Neural cell (in vitro differentiated cells): ENCODE data around the gene C1QTNF7.

Source experiments
- EP300 ChIP-seq: fragments of 450-650 bp; conservative IDR thresholded peaks from 2 replicates; pipeline ENCODE4 v1.6.1; 2014; ENCODE audit warnings: antibody characterized with exemption, mild to moderate bottlenecking, moderate library complexity; ENCODE audit not compliant: poor library complexity, severe bottlenecking
- EZH2 ChIP-seq: fragments of 200-600, 300-800 bp; shearing (Covaris generic), sonication (generic); IDR thresholded peaks from 2 replicates; pipeline ENCODE4 v1.6.1; 2014; ENCODE audit warnings: antibody characterized with exemption, low read length, borderline replicate concordance, mild to moderate bottlenecking; ENCODE audit not compliant: insufficient read depth, poor library complexity, severe bottlenecking
- MXI1 ChIP-seq: fragments of 450-650 bp; conservative IDR thresholded peaks from 2 replicates; pipeline ENCODE4 v1.6.1; 2014; ENCODE audit warnings: antibody characterized with exemption, mild to moderate bottlenecking; ENCODE audit not compliant: poor library complexity, severe bottlenecking
- POLR2AphosphoS5 ChIP-seq: IDR thresholded peaks from 2 replicates; pipeline ENCODE4 v1.6.1; 2012
- RAD21 ChIP-seq: fragments of 450-650 bp; conservative IDR thresholded peaks from 2 replicates; pipeline ENCODE4 v1.6.1; 2014; ENCODE audit warnings: antibody characterized with exemption, mild to moderate bottlenecking, moderate library complexity
- REST ChIP-seq: IDR thresholded peaks from 2 replicates; pipeline ENCODE4 v1.6.1; 2012; ENCODE audit warnings: borderline replicate concordance
- SMC3 ChIP-seq: fragments of 450-650 bp; conservative IDR thresholded peaks from 2 replicates; pipeline ENCODE4 v1.6.1; 2014; ENCODE audit warnings: antibody characterized with exemption, mild to moderate bottlenecking, moderate library complexity; ENCODE audit not compliant: poor library complexity
- TAF1 ChIP-seq: IDR thresholded peaks from 2 replicates; pipeline ENCODE4 v1.6.1; 2012; ENCODE audit warnings: low read depth
- TF ChIP-seq, protein P1 (sequence below): fragments of 450-650 bp; IDR thresholded peaks from 2 replicates; pipeline ENCODE4 v1.5.1; 2014; ENCODE audit warnings: antibody characterized with exemption, mild to moderate bottlenecking, moderate library complexity; ENCODE audit not compliant: poor library complexity, severe bottlenecking

GRCh38 chr4:15412461-15412860, 15.4 kb upstream of the C1QTNF7 start:
- TF ChIP-seq, protein P1, sequence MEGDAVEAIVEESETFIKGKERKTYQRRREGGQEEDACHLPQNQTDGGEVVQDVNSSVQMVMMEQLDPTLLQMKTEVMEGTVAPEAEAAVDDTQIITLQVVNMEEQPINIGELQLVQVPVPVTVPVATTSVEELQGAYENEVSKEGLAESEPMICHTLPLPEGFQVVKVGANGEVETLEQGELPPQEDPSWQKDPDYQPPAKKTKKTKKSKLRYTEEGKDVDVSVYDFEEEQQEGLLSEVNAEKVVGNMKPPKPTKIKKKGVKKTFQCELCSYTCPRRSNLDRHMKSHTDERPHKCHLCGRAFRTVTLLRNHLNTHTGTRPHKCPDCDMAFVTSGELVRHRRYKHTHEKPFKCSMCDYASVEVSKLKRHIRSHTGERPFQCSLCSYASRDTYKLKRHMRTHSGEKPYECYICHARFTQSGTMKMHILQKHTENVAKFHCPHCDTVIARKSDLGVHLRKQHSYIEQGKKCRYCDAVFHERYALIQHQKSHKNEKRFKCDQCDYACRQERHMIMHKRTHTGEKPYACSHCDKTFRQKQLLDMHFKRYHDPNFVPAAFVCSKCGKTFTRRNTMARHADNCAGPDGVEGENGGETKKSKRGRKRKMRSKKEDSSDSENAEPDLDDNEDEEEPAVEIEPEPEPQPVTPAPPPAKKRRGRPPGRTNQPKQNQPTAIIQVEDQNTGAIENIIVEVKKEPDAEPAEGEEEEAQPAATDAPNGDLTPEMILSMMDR: no peak
- TF ChIP-seq POLR2AphosphoS5: no peak
- TF ChIP-seq EP300: no peak
- no peak for TF ChIP-seq TAF1
- no peak for TF ChIP-seq MXI1
- no peak for TF ChIP-seq EZH2
- TF ChIP-seq REST: no peak
- no peak for TF ChIP-seq RAD21
- TF ChIP-seq SMC3: no peak
